ENCODE data around the gene FSTL3. TPM values are rescaled to one million over a fixed set of nuclear protein-coding genes. Genes with fewer than 3 reads are reported as not detected.
A peak's percentile ranks its signal among the peaks of the same experiment; 100 is the strongest.

Gene FSTL3
- total RNA-seq, 1 experiment from 2014 or later, result 6.8 TPM

DNA sequence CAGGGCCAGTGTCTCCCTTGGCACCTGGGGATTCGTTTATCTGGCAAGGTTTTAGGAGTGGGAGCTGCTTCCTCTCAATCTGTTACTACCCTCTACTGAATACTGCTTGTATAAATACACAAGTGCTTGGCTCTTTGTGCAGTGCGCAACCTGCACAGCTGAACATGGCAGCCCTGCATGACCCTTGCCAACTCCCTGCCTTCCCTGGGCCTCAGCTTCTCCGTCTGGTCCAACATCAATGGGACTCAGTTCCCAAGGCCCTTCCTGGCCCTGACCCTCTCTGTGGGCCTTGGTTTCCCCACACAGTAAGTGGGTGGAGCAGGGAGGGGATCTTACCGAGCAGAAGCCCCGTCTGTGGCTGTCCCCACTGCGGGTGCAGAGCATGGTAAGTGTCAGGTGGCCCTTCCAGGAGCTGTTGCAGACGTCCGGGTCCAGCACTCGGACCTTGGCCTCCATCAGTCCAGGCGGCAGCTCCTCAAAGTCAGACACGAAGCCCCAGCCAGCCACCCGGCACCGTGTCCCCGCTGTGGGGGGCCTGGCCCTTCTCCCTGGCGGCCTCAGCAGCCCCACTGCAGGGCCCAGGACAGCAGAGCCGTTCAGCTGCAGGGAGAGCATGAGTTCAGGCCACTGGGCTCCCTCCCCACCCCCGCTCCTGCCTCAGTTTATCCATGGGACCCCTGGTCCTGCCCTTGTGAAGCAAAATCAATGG, 10.6 kb downstream of the FSTL3 start:
- no peak overlapping the region for H3K4me2 ChIP-seq (ENCODE audit: insufficient read depth, insufficient read length, low read length)
- no peaks in the 10 kb centered on the region for H3K79me2 ChIP-seq (ENCODE audit: insufficient read depth, low read length)
- Mint-ChIP-seq H3K36me3 (ENCODE audit: insufficient read depth in 1 of 3, low read depth in 3 of 3) (no peaks in the 10 kb centered on the region), H3K4me3 (no peak overlapping the region), H3K4me1 (peaks cover 3% of the 10 kb centered on the region in 2 experiments; a peak in 1 of 4 replicates), H3K27me3 (ENCODE audit: low read depth) (peaks cover 10% of the 10 kb centered on the region), H3K9me3 (peaks cover 3 to 5% of the 10 kb centered on the region in 2 experiments; a peak in 2 of 5 replicates), H3K27ac (0 out of 7 replicates have a peak overlapping the region, but pooled peaks of 1 of the 3 experiments have one; percentile 14)
- no peak overlapping the region for H3K56ac ChIP-seq (ENCODE audit: insufficient read length, low read depth, low read length)
- no peak overlapping the region for H4K91ac ChIP-seq (ENCODE audit: insufficient read length, low read depth, low read length)
- H3T11ph ChIP-seq (ENCODE audit: low read length), result no peak overlapping the region
- no peaks in the 10 kb centered on the region for H3K9me3 ChIP-seq (ENCODE audit: control insufficient read depth, low read depth, low read length)
- no peak overlapping the region for H2BK15ac ChIP-seq (ENCODE audit: low read depth, low read length)
- no peaks in the 10 kb centered on the region for H3K4me1 ChIP-seq (ENCODE audit: insufficient read depth, low read length)
- DNase-seq, result no peak
- H3K18ac ChIP-seq (ENCODE audit: insufficient read length, low read depth, low read length), result no peak overlapping the region
- no peak overlapping the region for H3K14ac ChIP-seq (ENCODE audit: insufficient read depth, low read length)
- H3K4ac ChIP-seq (ENCODE audit: low read depth, low read length), result no peak overlapping the region
- H2AK5ac ChIP-seq (ENCODE audit: insufficient read length, low read length), result no peak overlapping the region
- H3K27me3 ChIP-seq (ENCODE audit: insufficient read depth, low read length), result no peaks in the 10 kb centered on the region
- no peaks in the 10 kb centered on the region for H3K23me2 ChIP-seq (ENCODE audit: insufficient read length, low read depth, low read length, poor library complexity, severe bottlenecking)
- no peak overlapping the region for H3K9ac ChIP-seq (ENCODE audit: extremely low read depth, insufficient read length, low read length)
- no peak overlapping the region for H3K23ac ChIP-seq (ENCODE audit: insufficient read length, low read depth, low read length)
- H2AFZ ChIP-seq (ENCODE audit: low read length), result no peak overlapping the region
- H2BK12ac ChIP-seq (ENCODE audit: insufficient read length, low read depth, low read length), result no peak overlapping the region
- H4K5ac ChIP-seq (ENCODE audit: insufficient read length, low read depth, low read length), result no peak overlapping the region
- TF ChIP-seq, protein P1, sequence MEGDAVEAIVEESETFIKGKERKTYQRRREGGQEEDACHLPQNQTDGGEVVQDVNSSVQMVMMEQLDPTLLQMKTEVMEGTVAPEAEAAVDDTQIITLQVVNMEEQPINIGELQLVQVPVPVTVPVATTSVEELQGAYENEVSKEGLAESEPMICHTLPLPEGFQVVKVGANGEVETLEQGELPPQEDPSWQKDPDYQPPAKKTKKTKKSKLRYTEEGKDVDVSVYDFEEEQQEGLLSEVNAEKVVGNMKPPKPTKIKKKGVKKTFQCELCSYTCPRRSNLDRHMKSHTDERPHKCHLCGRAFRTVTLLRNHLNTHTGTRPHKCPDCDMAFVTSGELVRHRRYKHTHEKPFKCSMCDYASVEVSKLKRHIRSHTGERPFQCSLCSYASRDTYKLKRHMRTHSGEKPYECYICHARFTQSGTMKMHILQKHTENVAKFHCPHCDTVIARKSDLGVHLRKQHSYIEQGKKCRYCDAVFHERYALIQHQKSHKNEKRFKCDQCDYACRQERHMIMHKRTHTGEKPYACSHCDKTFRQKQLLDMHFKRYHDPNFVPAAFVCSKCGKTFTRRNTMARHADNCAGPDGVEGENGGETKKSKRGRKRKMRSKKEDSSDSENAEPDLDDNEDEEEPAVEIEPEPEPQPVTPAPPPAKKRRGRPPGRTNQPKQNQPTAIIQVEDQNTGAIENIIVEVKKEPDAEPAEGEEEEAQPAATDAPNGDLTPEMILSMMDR (conservative IDR thresholded peaks at IDR 0.05), result no peak
- no peak overlapping the region for H3K27ac ChIP-seq (ENCODE audit: insufficient read length, low read depth, low read length)
- no peak overlapping the region for H2BK120ac ChIP-seq (ENCODE audit: low read depth, low read length, poor library complexity, severe bottlenecking)
- H4K20me1 ChIP-seq (ENCODE audit: control insufficient read depth, insufficient read depth, insufficient read length), result no peaks in the 10 kb centered on the region
- H2BK5ac ChIP-seq (ENCODE audit: insufficient read length, low read length), result no peak overlapping the region
- no peak overlapping the region for H4K8ac ChIP-seq (replicated peaks; ENCODE audit: insufficient read length, low read depth, low read length)
- WGBS (ENCODE audit: extremely low coverage, insufficient read length, low lambda C conversion rate), result no CpG with 5 or more reads among the region's 17 CpGs
- H2BK20ac ChIP-seq (ENCODE audit: low read depth, low read length, poor library complexity, severe bottlenecking), result no peak overlapping the region
- H3K79me1 ChIP-seq (ENCODE audit: insufficient read depth, low read depth, low read length, poor library complexity, severe bottlenecking), result no peaks in the 10 kb centered on the region

Data from H9 (cell line).